NCI-H146 treated with DMSO at 0.1 percent for 48 hours (cell line): ENCODE results near the gene ZNF516.
"Not testable (repeated sequence)": the region's sequence is repeated elsewhere in the genome, so short reads cannot be mapped to it uniquely, and the experiment has no call there.

Source experiments
- DNase-seq: peaks from one replicate; lab custom pipeline; 2025; ENCODE audit not compliant: unreplicated experiment; lab: John Stamatoyannopoulos, UW

The ZNF516 gene, protein sequence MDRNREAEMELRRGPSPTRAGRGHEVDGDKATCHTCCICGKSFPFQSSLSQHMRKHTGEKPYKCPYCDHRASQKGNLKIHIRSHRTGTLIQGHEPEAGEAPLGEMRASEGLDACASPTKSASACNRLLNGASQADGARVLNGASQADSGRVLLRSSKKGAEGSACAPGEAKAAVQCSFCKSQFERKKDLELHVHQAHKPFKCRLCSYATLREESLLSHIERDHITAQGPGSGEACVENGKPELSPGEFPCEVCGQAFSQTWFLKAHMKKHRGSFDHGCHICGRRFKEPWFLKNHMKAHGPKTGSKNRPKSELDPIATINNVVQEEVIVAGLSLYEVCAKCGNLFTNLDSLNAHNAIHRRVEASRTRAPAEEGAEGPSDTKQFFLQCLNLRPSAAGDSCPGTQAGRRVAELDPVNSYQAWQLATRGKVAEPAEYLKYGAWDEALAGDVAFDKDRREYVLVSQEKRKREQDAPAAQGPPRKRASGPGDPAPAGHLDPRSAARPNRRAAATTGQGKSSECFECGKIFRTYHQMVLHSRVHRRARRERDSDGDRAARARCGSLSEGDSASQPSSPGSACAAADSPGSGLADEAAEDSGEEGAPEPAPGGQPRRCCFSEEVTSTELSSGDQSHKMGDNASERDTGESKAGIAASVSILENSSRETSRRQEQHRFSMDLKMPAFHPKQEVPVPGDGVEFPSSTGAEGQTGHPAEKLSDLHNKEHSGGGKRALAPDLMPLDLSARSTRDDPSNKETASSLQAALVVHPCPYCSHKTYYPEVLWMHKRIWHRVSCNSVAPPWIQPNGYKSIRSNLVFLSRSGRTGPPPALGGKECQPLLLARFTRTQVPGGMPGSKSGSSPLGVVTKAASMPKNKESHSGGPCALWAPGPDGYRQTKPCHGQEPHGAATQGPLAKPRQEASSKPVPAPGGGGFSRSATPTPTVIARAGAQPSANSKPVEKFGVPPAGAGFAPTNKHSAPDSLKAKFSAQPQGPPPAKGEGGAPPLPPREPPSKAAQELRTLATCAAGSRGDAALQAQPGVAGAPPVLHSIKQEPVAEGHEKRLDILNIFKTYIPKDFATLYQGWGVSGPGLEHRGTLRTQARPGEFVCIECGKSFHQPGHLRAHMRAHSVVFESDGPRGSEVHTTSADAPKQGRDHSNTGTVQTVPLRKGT

DNA sequence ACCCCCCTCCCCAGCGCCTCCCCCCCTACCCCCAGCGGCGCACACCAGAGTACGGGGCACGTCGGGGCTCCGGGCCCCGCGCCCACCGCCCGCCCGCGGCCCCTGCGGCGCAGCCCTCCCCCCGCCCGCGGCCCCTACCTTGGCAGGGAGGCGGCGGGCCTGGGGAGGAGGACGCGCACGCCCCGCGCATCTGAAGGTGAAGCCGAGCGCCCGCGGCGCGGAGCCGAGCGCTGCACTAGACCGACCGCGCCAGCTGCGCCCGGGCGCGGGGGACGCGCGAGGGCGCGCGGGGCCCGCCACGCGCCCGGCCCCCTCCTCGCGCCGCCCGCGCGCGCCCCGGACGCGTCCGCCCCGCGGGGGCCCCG, at the start of gene ZNF516:
ZNF516 (minus strand) TSS at position 237 of the 365 bp plus-strand sequence. CDS start 52,188 bp downstream, outside the sequence.
- DNase-seq: peak; percentile 57

DNA sequence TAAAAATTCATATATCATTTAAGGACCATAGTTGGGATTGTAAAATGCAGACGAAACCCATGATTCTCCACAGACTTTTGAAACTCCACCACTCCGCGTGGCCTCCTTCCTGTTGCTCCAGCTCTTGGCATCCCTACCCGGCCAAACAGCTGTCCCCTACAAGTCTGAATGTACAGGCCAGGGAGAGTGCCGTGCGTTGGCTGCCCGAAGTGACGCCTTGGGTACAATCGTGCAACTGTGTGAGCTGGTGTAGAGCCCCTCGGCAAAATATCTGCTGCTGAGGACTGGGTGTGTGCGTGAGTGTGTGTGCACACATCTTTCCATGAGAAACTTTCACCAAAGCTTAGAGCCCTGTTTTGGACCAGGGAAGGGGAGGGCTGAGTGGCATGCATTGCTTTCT, 43.8 kb upstream of the ZNF516 start:
- no peak for DNase-seq

DNA sequence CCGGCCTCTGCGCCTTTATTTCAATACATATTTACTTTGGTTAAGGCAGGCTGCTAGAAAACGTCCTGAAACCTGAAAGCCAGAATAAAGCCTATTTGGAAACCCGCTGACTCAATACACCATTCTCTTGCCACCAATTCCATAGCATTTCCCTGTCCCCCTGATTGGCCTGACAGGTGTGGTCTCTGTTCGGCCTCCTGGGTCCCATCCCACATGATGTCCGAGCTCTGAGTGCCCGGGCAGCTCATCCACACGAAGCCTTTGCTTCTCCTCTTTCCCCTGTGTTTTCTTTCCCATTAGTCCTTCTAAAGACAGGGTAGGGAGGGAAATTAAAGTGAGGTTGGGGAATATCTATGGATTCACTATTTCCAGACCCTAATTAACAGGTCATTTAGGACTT, 42.6 kb upstream of the ZNF516 start:
- no peak for DNase-seq

DNA sequence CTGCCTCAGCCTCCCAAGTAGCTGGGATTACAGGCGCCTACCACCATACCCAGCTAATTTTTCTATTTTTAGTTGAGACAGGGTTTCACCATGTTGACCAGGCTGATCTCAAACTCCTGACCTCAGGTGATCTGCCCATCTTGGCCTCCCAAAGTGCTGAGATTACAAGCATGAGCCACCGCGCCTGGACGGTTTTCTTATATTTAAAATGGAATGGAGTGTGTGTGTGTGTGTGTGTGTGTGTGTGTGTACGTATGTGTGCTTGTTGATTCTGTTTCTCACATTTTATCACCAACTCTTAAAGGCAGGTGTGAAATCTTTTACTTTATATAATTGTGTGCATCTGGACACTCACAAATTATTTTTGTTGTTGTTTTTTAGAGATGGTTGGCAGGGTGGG, 41.6 kb upstream of the ZNF516 start:
- DNase-seq: not testable (repeated sequence)

DNA sequence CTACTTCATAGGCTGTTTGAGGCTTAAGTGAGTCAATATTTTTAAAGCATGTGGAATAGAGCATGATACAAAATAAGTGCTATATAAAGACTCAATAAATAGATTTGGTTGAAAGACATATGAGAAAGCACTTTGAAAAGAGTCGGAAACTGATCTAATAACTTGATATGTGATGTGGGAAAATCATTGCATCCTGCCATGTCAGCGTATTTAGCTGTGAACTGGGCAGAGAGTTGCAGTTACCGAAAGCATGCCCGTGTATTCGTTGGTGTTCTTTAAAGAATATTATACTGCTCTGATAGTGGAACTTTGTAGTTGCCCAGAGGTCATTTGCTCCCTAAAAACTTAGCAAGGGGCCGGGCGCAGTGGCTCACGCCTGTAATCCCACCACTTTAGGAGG, 37.8 kb upstream of the ZNF516 start:
- DNase-seq: no peak

DNA sequence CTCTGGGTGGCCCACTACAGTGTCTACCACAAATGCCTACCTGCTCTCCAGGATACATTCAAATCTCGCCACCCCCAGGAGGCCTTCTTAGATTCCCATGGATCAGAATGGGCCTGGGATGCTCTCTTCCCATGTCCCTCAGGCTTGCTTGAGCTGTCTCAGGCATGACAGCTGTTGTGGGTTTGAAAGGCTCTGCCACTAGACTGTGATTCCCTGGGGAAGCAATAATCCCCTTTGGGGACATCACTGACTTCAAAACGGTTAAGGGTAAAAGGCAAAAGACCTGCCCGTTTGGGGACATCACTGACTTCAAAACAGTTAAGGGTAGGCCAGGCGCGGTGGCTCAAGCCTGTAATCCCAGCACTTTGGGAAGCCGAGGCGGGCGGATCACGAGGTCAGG, 35.8 kb upstream of the ZNF516 start:
- no peak for DNase-seq

DNA sequence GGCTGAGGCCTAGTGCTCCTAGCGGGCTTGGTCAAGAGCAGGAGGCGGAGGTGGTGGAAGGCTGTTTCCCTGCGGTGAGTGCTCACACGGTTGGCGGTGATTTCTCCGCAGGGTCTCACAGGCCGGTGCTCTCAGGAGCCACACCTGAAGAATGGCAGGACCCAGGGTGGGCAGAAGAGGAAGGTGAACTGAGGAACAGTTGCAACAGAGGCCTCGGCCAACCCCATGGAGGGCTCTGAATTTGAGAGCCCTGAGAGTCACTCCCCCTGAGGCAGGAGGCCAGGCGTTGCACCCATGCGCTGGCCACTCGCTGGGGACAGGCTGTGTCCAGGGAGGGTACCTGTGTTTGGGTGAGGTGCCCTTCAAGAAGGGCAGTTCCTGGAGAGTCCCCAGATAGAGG, 35.3 kb upstream of the ZNF516 start:
- no peak for DNase-seq

DNA sequence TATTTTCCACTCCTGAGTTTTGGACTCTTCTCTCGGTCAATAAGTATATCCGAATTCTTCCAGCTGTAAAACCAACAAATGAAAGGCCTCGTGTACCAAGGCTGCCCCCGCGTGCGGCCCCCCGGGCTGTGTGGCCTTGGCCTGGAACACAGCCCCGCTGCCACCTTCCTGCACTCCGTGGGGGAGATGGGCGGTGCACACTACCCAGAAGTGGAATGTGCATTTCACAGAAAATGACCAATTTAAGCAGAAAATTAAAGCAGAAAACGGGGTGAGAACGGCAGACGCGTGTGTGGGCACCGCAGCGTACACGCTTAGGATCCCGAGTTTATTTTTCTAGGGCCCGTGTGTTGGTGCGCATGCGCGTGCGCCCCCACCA, 34.4 kb upstream of the ZNF516 start:
- DNase-seq: no peak

DNA sequence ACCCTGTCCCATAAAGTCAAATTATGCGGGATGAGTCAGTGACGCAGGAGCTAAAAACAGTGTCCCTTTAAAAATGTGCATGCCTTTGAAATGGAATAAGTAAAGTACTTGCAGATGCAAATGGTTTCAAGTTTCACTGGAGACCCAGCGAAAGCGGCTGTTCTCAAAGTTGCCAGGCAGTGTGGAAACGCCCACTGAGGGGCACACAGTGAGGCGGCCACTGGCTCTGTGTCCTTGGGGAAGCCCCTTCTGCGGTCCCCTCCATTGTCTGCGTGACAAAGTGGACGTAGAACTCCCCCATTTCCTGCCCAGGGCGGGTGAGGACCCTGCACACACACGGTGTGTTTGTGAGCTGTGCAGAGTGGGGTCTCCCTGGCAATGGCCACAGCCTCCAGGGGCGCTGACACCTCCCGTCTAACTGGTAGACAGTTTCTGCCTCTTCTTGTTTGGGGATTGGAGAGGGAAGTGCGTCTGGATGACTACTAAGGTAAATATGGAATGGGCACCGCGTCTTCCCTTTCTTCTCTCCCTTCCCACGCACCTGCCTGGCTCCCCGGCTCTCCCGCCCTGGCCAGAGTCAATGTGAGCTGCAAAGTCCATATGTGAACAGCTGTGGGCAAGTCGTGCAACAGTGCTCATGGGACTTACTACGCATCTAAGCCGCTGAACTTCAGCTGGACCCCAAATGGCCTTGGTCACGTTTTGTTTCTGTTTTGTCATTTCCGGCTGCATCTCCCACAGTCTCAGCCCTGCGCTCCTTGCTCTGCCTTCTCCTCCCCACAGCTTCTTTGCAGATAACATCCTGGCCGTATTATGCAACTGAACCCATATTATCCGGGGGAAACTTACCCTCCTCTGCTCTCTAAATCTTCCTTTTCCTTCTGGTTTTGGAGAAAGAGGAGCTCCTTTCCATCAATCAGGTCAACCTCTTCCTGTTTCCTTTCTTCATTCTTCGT, 33.7 kb upstream of the ZNF516 start:
- peak; percentile 69 for DNase-seq

DNA sequence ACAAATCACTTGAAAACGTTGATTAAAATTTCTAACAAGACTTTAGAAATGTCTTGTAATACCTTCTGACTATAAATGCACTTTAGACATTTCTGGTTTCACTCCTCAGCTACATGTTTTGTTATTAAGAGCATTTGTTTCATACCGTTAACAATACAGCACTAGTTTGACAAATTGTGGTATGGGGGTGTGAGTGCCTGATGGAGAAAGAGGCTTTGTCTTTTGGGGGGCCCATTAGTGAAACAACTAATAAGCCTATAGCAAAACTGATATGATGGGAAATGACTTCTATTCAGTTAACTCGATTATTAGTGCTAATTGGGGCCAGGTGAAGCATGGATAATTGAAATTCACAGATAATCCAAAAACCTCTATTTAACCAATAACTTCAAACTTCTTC, 30.9 kb upstream of the ZNF516 start:
- no peak for DNase-seq

DNA sequence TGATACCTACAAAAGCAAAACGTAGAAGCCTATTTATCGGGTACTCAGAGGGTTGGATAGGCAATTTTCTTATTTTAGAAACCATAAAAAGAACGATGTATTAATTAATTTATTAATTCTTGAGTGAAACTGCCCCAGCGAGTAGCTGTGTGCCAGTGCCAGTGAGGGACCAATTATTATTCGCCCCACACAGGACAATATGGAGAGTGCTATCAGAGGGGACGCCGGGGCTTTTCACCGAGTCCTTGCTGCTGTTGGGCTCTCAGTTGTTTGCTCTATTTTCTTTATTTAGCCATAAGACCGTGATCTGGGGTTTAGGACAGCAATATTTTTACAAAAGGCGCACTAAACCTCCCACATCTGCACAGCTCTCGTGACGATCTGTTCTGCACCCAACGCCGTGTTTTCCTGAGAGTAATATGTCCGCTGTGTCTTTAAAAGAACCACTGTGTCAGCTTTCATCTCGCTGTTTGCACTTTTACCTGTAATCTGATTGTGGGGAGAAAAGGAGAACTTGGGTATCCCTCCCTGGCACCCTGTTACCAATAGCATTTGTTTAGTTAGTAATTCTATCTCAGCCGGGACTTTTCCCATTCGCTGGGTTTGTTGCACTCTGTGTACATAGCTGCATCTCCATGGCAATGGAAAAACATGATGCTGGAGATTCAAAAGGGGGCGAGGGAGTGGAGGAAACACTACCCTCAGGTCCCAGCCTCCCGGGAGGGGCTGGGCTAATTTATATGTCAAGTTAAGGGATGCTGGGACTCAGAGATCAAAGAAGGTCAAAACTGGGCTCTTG, 30.1 kb upstream of the ZNF516 start:
- DNase-seq: peak; percentile 100

DNA sequence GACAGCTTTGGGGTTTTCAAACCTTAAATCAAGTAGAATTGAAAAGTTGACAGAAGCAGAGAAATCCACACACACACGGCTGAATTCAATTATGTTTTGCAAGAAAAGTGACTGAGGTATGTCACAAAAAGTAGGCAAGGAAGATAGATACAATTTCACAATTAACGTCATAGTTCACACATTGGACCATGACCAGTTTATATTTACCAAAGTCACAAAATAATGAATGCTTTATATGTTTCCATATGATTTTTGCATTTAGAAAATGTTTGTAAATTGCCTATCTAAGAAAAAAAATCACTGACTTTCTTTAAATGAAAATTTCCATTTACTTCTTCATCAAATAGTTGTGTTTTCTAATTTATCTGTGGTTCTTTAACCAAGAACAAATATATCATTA, 29.4 kb upstream of the ZNF516 start:
- no peak for DNase-seq

DNA sequence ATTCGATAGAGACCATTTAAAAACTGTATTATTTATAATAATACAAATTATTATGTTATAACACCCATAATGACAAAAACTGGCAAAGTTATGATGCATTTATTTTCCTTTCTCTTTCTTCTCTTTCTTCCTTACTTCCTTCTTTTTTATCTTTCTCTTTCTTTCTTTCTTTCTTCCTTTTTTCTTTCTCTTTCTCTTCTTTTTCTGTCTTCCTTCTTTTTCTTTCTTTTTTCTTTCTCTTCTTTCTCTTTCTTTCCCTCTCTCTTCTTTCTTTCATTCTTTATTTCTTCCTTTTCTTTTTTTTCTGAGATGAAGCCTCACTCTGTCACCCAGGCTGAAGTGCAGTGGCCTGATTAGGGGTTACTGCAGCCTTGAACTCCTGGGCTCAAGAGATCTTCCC, 27.5 kb upstream of the ZNF516 start:
- DNase-seq: no peak

DNA sequence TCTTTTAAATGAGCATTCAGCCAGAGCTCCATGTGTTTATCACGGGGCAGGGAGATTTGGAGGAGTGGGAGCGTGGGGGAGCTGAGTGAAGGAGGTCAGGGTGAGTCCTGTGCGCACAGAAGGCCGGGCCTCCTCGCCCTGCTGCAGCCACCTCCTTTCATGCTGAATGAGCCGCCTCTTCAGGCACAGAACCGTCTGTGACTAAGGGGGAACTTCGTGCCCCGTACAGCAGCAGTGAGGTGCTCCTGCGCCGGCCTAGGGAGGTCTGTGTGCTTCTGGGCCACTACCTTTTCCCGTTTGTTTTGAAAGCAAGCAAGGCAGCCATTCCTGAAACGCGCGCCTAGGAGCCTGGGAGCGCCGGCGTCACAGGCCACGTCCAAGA, 27.1 kb upstream of the ZNF516 start:
- no peak for DNase-seq

DNA sequence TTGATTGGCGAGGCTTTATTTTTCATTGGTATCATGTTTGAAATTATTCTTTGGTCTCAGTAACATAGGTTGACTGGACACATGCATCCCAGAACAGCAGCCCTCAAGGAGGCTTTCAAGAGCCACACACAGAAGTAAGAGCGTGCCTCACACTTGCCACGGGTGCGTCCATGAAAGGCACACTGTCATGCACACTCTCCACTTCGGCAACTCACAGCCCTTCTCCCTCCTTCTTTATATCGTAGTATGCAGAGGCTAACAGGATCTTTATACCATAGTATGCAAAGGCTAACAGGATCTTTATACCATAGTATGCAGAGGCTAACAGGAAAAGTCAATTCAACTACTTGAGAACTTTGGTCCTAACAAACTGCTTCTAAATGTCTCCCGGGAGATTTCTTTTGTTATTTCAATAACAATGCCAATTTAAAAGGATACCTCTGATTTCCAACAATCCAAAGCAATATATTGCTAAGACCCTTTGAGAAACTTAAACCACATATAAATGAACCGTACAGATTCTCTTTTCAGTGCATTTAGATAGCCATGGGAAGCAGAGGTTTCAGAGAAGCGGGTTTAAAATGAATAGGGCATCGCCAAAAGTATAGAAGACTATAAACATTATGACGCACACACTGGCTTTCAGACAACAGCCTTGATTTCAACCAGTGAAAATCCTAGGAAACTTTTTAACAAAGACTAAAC, 26.5 kb upstream of the ZNF516 start:
- DNase-seq: no peak

DNA sequence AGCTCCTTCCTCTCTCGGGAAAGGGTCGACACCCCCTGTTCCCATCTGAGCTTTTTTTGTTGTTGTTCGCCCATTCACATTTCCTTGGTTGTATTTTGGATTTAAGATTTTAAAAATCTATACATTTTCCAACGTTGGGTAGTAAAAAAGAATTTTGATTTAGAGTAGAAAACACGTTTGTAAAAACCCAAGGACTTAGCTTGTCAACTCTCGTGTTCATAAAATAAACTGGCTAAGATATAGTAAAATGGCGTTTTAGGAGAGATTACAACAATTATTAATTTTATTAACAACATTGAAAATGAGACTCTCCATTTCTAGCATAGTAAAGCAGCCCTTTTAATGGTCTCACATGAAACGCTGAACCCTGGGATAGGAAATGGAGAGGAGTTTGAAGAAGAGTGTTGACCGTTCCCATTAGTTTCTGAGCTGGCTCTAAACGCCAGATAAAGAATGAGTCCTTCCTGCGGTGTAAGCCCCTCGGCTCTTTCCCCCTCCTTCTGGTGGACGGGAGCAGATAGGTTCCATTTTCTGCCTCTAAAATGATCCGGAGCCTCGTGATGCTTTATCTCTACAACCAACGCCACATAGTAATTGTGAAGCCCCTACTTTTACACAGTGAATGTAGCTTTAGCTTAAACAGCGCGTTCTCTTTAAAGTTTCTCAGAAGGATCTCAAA, 24.0 kb upstream of the ZNF516 start:
- peak; percentile 83 for DNase-seq

DNA sequence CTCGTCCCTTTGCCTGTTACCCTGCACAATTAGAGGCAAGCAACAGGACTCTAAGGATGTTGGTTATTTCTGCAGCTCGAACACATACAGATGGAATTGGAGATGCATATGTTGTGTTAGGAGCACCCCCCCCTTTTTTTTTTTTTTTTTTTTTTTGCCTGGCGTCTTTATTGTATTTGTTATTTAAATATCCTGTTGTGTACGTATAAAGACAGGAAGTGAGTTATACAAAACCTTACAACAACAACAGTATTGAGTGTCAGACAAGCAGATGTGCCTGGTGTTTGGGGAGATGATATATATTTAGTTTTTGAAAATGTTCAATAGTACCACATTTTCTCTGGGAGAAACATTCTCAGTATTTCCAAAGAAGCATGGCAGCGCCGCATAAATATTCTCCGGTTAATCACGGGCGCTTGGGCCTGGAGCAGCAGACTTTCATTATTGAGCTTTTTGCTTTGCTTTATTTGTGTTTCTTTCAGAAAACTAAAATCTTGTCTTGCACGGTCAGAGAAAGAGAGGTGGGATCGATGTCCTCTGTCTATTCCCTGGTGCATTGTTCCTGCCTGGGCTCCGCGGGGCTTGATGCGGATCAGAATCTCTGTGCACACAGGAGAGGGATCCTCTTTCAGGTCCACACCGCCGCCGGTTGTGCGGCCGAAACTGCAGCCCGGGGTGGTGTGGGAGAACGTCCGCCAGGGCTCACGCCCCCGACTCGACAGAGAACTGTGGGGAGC, 23.2 kb upstream of the ZNF516 start:
- peak; percentile 88 for DNase-seq

DNA sequence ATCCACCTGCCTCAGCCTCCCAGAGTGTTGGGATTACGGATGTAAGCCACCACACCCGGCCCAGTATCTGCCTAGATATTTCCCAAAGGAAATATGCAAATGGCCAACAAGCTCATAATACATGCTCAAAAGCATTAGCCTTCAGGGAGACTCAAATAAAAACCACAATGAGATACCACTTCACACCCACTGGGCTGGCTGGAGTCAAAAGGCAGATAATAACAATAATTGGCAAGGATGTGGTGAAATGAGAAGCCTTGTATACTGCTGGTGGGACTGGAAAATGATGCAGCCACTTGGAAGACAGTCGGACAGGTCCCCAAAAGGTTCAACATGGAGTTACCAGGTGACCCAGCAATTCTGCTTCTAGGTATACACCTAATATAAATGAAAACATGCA, 20.5 kb upstream of the ZNF516 start:
- no peak for DNase-seq
